ENCODE measurements around the gene NR5A1.

Gene NR5A1

DNA sequence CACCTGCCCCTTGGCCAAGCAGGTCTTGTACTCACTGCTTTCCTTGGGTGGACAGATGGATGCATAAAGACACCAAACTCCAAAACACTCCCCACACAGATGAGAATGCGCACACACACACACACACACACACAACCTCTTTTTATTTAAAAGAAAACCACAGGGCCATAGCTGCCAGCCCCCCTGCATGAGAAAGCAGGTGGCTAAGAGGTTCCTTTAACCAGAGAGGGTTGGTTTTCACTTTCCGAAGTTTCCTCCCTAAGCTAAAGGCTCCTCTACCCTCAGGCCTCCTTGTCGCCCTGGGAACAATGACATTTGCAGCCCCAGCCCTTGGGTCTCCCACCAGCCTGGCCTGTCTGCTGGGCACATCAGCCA is 11.1 kb downstream of the NR5A1 start:
- H3K4me3 ChIP-seq (ENCODE audit: low read length): no peak overlapping the region
- no peak overlapping the region for H3K9ac ChIP-seq (ENCODE audit: low read depth, low read length)
- H3K36me3 ChIP-seq (ENCODE audit: insufficient read depth, low read length): no peaks in the 10 kb centered on the region
- no peaks in the 10 kb centered on the region for H3K9me3 ChIP-seq (replicated peaks; ENCODE audit: low read length)
- H3K27me3 ChIP-seq (ENCODE audit: control insufficient read depth, insufficient read depth, low read length): peaks cover 69% of the 10 kb centered on the region
- no peak overlapping the region for H3K4me2 ChIP-seq (ENCODE audit: low read length)
- no peaks in the 10 kb centered on the region for H3K4me1 ChIP-seq (ENCODE audit: control insufficient read depth, insufficient read depth, low read length)

GRCh38 chr9:124495126-124496074 is 11.8 kb downstream of the NR5A1 start:
- no peak overlapping the region for H3K4me2 ChIP-seq (ENCODE audit: low read length)
- H3K9ac ChIP-seq (ENCODE audit: low read depth, low read length): no peak overlapping the region
- no peak overlapping the region for H3K4me3 ChIP-seq (ENCODE audit: low read length)
- no peaks in the 10 kb centered on the region for H3K4me1 ChIP-seq (ENCODE audit: control insufficient read depth, insufficient read depth, low read length)
- peaks cover 64% of the 10 kb centered on the region for H3K27me3 ChIP-seq (ENCODE audit: control insufficient read depth, insufficient read depth, low read length)
- H3K36me3 ChIP-seq (ENCODE audit: insufficient read depth, low read length): no peaks in the 10 kb centered on the region
- H3K9me3 ChIP-seq (replicated peaks; ENCODE audit: low read length): no peaks in the 10 kb centered on the region

- Histone ChIP-seq H3K4me1 (ENCODE audit: control insufficient read depth, insufficient read depth, low read length) (no peaks in the 10 kb centered on the region), H3K4me2 (ENCODE audit: low read length) (no peak overlapping the region), H3K9me3 (replicated peaks; ENCODE audit: low read length) (no peaks in the 10 kb centered on the region), H3K9ac (ENCODE audit: low read depth, low read length) (no peak overlapping the region), H3K36me3 (ENCODE audit: insufficient read depth, low read length) (no peaks in the 10 kb centered on the region), H3K27me3 (ENCODE audit: control insufficient read depth, insufficient read depth, low read length) (peaks cover 63% of the 10 kb centered on the region), H3K4me3 (ENCODE audit: low read length) (no peak overlapping the region)
Measured at GRCh38 chr9:124493794-124494479, 13.3 kb downstream of the NR5A1 start.

DNA sequence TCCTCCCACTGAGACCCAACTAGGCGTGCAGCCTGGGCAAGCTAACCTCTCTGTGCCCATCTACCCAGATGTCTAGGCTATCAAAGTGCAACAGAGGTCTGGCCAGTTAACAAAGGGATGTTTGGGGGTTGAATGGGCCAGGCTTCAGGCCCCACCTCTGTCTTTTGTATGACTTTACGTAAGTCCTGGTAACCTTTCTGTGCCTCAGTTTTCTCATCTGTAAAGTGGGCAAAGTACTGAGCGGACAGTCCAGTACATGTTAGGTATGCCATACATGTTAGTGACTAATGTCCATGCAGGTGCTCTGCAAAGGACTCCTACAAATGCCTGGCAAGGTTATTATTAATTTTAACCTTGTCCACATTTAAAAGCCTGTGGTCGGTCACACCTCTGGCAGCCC is 14.0 kb downstream of the NR5A1 start:
- Histone ChIP-seq H3K4me2 (ENCODE audit: low read length) (no peak overlapping the region), H3K27me3 (ENCODE audit: control insufficient read depth, insufficient read depth, low read length) (peaks cover 63% of the 10 kb centered on the region), H3K9ac (ENCODE audit: low read depth, low read length) (no peak overlapping the region), H3K4me3 (ENCODE audit: low read length) (no peak overlapping the region), H3K9me3 (replicated peaks; ENCODE audit: low read length) (no peaks in the 10 kb centered on the region), H3K36me3 (ENCODE audit: insufficient read depth, low read length) (no peaks in the 10 kb centered on the region), H3K4me1 (ENCODE audit: control insufficient read depth, insufficient read depth, low read length) (no peaks in the 10 kb centered on the region)

DNA sequence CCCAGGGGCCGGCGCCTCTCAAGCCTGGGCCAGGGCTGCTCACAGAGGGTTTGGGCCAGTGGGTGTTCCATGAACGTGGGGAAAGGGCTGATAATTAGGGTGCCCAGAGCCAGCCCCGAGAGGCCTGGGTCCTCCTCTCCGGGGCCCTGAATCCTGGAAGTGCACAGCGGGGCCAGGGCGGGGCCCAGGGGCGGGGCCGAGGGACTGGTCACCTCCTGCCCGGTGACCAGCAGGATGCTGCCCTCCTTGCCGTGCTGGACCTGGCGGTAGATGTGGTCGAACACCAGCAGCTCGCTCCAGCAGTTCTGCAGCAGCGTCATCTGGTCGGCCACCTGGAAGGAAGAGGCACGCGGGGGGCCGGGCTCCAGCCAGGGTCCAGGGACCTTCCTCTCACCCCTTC is 14.4 kb downstream of the NR5A1 start:
- Histone ChIP-seq H3K4me3 (ENCODE audit: low read length) (no peak overlapping the region), H3K4me1 (ENCODE audit: control insufficient read depth, insufficient read depth, low read length) (no peaks in the 10 kb centered on the region), H3K4me2 (ENCODE audit: low read length) (no peak overlapping the region), H3K9ac (ENCODE audit: low read depth, low read length) (no peak overlapping the region), H3K27me3 (ENCODE audit: control insufficient read depth, insufficient read depth, low read length) (peaks cover 67% of the 10 kb centered on the region), H3K36me3 (ENCODE audit: insufficient read depth, low read length) (no peaks in the 10 kb centered on the region), H3K9me3 (replicated peaks; ENCODE audit: low read length) (no peaks in the 10 kb centered on the region)

- Histone ChIP-seq H3K4me2 (ENCODE audit: low read length) (no peak overlapping the region), H3K4me1 (ENCODE audit: control insufficient read depth, insufficient read depth, low read length) (no peaks in the 10 kb centered on the region), H3K9ac (ENCODE audit: low read depth, low read length) (no peak overlapping the region), H3K4me3 (ENCODE audit: low read length) (no peak overlapping the region), H3K36me3 (ENCODE audit: insufficient read depth, low read length) (no peaks in the 10 kb centered on the region), H3K9me3 (replicated peaks; ENCODE audit: low read length) (no peaks in the 10 kb centered on the region), H3K27me3 (ENCODE audit: control insufficient read depth, insufficient read depth, low read length) (peaks cover 72% of the 10 kb centered on the region)
Measured at GRCh38 chr9:124491049-124491975, 15.9 kb downstream of the NR5A1 start.

DNA sequence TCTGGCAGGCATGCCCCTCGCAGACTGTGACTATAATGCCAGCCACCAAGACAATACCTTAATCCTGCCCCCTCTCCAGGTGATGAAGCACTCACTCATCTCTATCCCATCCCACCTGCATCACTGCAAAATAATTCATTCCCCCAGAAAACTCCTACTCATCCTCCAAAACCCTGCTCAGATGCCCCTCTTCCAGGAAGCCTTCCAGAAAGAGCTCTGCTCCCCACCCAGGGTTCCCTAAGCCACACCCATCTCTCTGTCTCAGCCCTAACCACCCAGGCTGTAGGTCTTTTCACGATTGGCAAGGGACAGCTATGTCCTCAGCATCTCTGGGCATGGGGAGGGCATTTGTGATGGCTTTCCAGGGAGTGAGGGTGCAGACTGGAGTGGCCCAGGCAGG is 17.2 kb downstream of the NR5A1 start:
- no peaks in the 10 kb centered on the region for H3K4me1 ChIP-seq (ENCODE audit: control insufficient read depth, insufficient read depth, low read length)
- H3K27me3 ChIP-seq (ENCODE audit: control insufficient read depth, insufficient read depth, low read length): peaks cover 71% of the 10 kb centered on the region

DNA sequence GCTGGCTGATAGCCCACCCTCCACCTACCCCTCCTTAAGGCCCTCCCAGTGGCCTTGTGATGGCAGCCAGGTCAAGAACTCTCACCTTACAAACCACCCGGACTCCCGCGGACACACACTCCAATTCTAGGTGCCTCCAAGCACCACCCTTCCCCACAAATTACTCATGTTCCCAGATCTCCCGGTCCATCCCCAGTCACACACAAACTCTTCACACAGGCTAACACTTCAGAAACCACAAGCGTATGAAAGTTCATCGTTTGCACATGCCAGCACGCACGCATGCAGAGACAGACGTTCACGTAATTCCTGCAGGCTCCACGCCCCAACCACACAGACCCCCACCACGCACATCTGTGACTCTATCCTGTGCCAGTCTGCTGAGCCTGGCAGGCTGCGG is 18.0 kb downstream of the NR5A1 start:
- H3K9me3 ChIP-seq (replicated peaks; ENCODE audit: low read length): no peaks in the 10 kb centered on the region
- H3K9ac ChIP-seq (ENCODE audit: low read depth, low read length): no peak overlapping the region
- no peaks in the 10 kb centered on the region for H3K4me1 ChIP-seq (ENCODE audit: control insufficient read depth, insufficient read depth, low read length)
- no peak overlapping the region for H3K4me3 ChIP-seq (ENCODE audit: low read length)
- peaks cover 67% of the 10 kb centered on the region for H3K27me3 ChIP-seq (ENCODE audit: control insufficient read depth, insufficient read depth, low read length)
- no peak overlapping the region for H3K4me2 ChIP-seq (ENCODE audit: low read length)
- no peaks in the 10 kb centered on the region for H3K36me3 ChIP-seq (ENCODE audit: insufficient read depth, low read length)

More for the DNA sequence above, 17.2 kb downstream of the NR5A1 start:
- no peak overlapping the region for H3K9ac ChIP-seq (ENCODE audit: low read depth, low read length)
- no peak overlapping the region for H3K4me3 ChIP-seq (ENCODE audit: low read length)
- no peaks in the 10 kb centered on the region for H3K36me3 ChIP-seq (ENCODE audit: insufficient read depth, low read length)
- H3K9me3 ChIP-seq (replicated peaks; ENCODE audit: low read length): no peaks in the 10 kb centered on the region
- no peak overlapping the region for H3K4me2 ChIP-seq (ENCODE audit: low read length)

DNA sequence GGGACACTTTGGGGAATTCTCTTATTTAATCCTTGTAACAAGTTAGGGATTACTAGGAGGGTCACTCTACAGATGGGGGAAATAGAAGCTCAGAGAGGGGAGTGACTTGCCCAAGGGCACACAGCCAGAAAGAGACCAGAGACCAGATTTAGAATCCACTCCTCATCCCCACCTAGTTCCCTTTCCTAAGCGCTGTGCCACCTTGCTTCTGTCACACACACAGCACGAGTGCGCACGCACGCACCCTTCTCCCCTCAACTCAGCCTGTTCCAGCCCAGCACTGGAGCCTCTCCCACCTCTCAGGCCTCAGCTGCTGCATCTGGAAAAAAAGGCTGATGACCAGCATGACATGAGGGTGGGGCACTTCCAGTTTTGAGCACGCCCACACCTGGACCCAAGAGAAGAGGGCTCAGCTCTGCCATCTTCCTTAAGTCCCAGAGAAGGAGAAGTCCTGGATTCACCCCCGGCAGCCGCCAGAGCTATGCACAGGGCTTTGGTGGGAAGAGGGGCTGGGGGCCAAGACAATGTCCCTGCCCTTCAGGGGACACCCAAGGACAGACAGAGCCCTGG is 18.5 kb downstream of the NR5A1 start:
- Histone ChIP-seq H3K9me3 (replicated peaks; ENCODE audit: low read length) (no peaks in the 10 kb centered on the region), H3K36me3 (ENCODE audit: insufficient read depth, low read length) (no peaks in the 10 kb centered on the region), H3K4me3 (ENCODE audit: low read length) (no peak overlapping the region), H3K4me2 (ENCODE audit: low read length) (no peak overlapping the region), H3K4me1 (ENCODE audit: control insufficient read depth, insufficient read depth, low read length) (no peaks in the 10 kb centered on the region), H3K9ac (ENCODE audit: low read depth, low read length) (no peak overlapping the region), H3K27me3 (ENCODE audit: control insufficient read depth, insufficient read depth, low read length) (peaks cover 64% of the 10 kb centered on the region)

GRCh38 chr9:124487260-124488182 is 19.7 kb downstream of the NR5A1 start:
- no peaks in the 10 kb centered on the region for H3K36me3 ChIP-seq (ENCODE audit: insufficient read depth, low read length)
- no peak overlapping the region for H3K9ac ChIP-seq (ENCODE audit: low read depth, low read length)
- H3K4me1 ChIP-seq (ENCODE audit: control insufficient read depth, insufficient read depth, low read length): no peaks in the 10 kb centered on the region
- H3K4me2 ChIP-seq (ENCODE audit: low read length): no peak overlapping the region
- peaks cover 65% of the 10 kb centered on the region for H3K27me3 ChIP-seq (ENCODE audit: control insufficient read depth, insufficient read depth, low read length)
- H3K4me3 ChIP-seq (ENCODE audit: low read length): no peak overlapping the region
- no peaks in the 10 kb centered on the region for H3K9me3 ChIP-seq (replicated peaks; ENCODE audit: low read length)

Data from skeletal muscle satellite cell (primary cell).